Adrenal gland (tissue), 5 donors: ENCODE measurements around the gene GCN1.

Experiments used
- CTCF ChIP-seq, 6 experiments: fragments of 450-650 bp in 4 of 6; fragments of 200-600 bp in 2 of 6; sonication (generic) in 1 of 6; IDR thresholded peaks; 1 replicate in 5 of 6; 2 replicates in 1 of 6; pipeline versions ENCODE4 v1.5.1 to v1.8.0; 2016 to 2021; ENCODE audit warnings: antibody characterized with exemption in 6 of 6, mild to moderate bottlenecking in 2 of 6, moderate library complexity in 1 of 6
- POLR2A ChIP-seq, 2 donors: fragments of 450-650 bp; IDR thresholded peaks; one replicate each; pipeline ENCODE4 v1.6.1; 2017; ENCODE audit warnings: antibody characterized with exemption in 2 of 2, mild to moderate bottlenecking in 2 of 2, moderate library complexity in 1 of 2
- donor health status: DM: no; HTN: no; CAD: no.

GRCh38 chr12:120216742-120217605, 22.5 kb upstream of the GCN1 start:
- TF ChIP-seq CTCF (IDR thresholded peaks at IDR 0.05) (no peak), POLR2A (IDR thresholded peaks at IDR 0.05) (no peak)
